ENCODE data around the gene PDE4C. TPM values are rescaled to one million over a fixed set of nuclear protein-coding genes. Genes with fewer than 3 reads are reported as not detected.
A peak's percentile ranks its signal among the peaks of the same experiment; 100 is the strongest.

PDE4C gene
- total and polyA plus RNA-seq, 9 of the 15 experiments (the other 6 are each of a cell fraction or from before 2014, with no cell fraction given) = 0.04 to 0.91 (median 0.20) TPM; not detected in 1

GRCh38 chr19:18274781-18275356 lies 48.6 kb upstream of the PDE4C start (continued):
- TF ChIP-seq FOXP4 (CRISPR knock-in tag; IDR thresholded peaks at IDR 0.05; ENCODE audit: borderline replicate concordance) (0 out of 2 replicates have a peak, but pooled peaks have one; percentile 35), BACH1 (tag; IDR thresholded peaks at IDR 0.05) (no peak), POLR2AphosphoS5 (IDR thresholded peaks at IDR 0.05; ENCODE audit: control insufficient read depth, insufficient read depth, low read depth, low read length) (peak; percentile 36; the same call in 1 of the 2 replicates), BRF1 (IDR thresholded peaks at IDR 0.05; ENCODE audit: borderline replicate concordance, extremely low read depth, insufficient read length) (no peak), ZNF41 (CRISPR knock-in tag; conservative IDR thresholded peaks at IDR 0.05) (no peak), KDM1A (IDR thresholded peaks at IDR 0.05) (peak; percentile 39 to 55; a peak in 1 of 4 replicates), VEZF1 (CRISPR knock-in tag; IDR thresholded peaks at IDR 0.05) (peak; percentile 53), SREBF2 (CRISPR knock-in tag; IDR thresholded peaks at IDR 0.05) (no peak), HDAC2 (IDR thresholded peaks at IDR 0.05) (no peak), RBM17 (IDR thresholded peaks at IDR 0.05; ENCODE audit: borderline replicate concordance, low read depth, low read length) (no peak), SAP30 (IDR thresholded peaks at IDR 0.05; ENCODE audit: borderline replicate concordance, insufficient read depth, low read depth, low read length, poor library complexity, severe bottlenecking) (no peak), HNRNPK (IDR thresholded peaks at IDR 0.05; ENCODE audit: low read depth, low read length, poor library complexity, severe bottlenecking) (no peak), BRD4 (IDR thresholded peaks at IDR 0.05) (no peak), POU5F1 (IDR thresholded peaks at IDR 0.05; ENCODE audit: borderline replicate concordance, low read depth, low read length, partially characterized antibody) (no peak), TEAD4 (IDR thresholded peaks at IDR 0.05; ENCODE audit: low read length) (no peak; the same call in 1 of the 2 replicates), TEAD4 (CRISPR knock-in tag; IDR thresholded peaks at IDR 0.05; ENCODE audit: borderline replicate concordance) (no peak), CHD1 (IDR thresholded peaks at IDR 0.05; ENCODE audit: low read length) (no peak), USF1 (CRISPR knock-in tag; IDR thresholded peaks at IDR 0.05) (no peak), E2F1 (CRISPR knock-in tag; IDR thresholded peaks at IDR 0.05) (no peak), MBD2 (IDR thresholded peaks at IDR 0.05; ENCODE audit: borderline replicate concordance, low read depth) (no peak), MECOM (CRISPR knock-in tag; IDR thresholded peaks at IDR 0.05) (no peak)
